Right kidney (tissue), 1 donor: ENCODE measurements around the gene SMIM41.
"Not testable (repeated sequence)": the region's sequence is repeated elsewhere in the genome, so short reads cannot be mapped to it uniquely, and the experiment has no call there.

Source experiments
- DNase-seq: peaks from one replicate; pipeline ENCODE4 v3.0.0-alpha.2; 2016

Gene SMIM41

GRCh38 chr12:52085682-52086180, 6.2 kb downstream of the SMIM41 start:
- DNase-seq, result no peak

GRCh38 chr12:52086366-52086765, 6.9 kb downstream of the SMIM41 start:
- DNase-seq, result no peak

GRCh38 chr12:52086944-52087835, 7.7 kb downstream of the SMIM41 start:
- no peak for DNase-seq

- DNase-seq, result no peak
Observed at GRCh38 chr12:52087961-52088820, 8.7 kb downstream of the SMIM41 start.

- DNase-seq, result no peak
Observed at GRCh38 chr12:52089491-52089890, 10.0 kb downstream of the SMIM41 start.

- DNase-seq, result no peak
Observed at GRCh38 chr12:52090291-52090690, 10.8 kb downstream of the SMIM41 start.

- DNase-seq, result no peak
Observed at GRCh38 chr12:52091061-52091460, 11.6 kb downstream of the SMIM41 start.

GRCh38 chr12:52091869-52092268, 12.4 kb downstream of the SMIM41 start:
- DNase-seq, result no peak

- no peak for DNase-seq
Observed at GRCh38 chr12:52093346-52093745, 13.8 kb downstream of the SMIM41 start.

GRCh38 chr12:52096332-52097044, 17.0 kb downstream of the SMIM41 start:
- no peak for DNase-seq

- no peak for DNase-seq
Observed at GRCh38 chr12:52097045-52097666, 17.7 kb downstream of the SMIM41 start.

GRCh38 chr12:52104431-52105089, 25.1 kb downstream of the SMIM41 start:
- DNase-seq, result not testable (repeated sequence)

GRCh38 chr12:52116222-52117125, 37.0 kb downstream of the SMIM41 start:
- DNase-seq, result not testable (repeated sequence)

- not testable (repeated sequence) for DNase-seq
Observed at GRCh38 chr12:52117806-52118475, 38.4 kb downstream of the SMIM41 start.

- DNase-seq, result no peak
Observed at GRCh38 chr12:52119398-52120254, 40.1 kb downstream of the SMIM41 start.

GRCh38 chr12:52120951-52121823, 41.7 kb downstream of the SMIM41 start:
- DNase-seq, result no peak

GRCh38 chr12:52121824-52122539, 42.5 kb downstream of the SMIM41 start:
- no peak for DNase-seq
